Endothelial cell of umbilical vein (primary cell): ENCODE measurements around the gene SARS1. TPM values are rescaled to one million over a fixed set of nuclear protein-coding genes. Genes with fewer than 3 reads are reported as not detected.

Source experiments
- BruUV-seq: library from RNA; stranded (reverse); fragments of 400-500 nt; replicated peaks from 2 replicates; lab custom pipeline; 2021; lab: Mats Ljungman, UMichigan
- CTCF ChIA-PET: fragments of 300-600, 350-600 bp; sonication (Branson Sonifier 250); formaldehyde crosslinking; loops from one replicate; lab custom pipeline; 2021; ENCODE audit warnings: antibody characterized with exemption, inconsistent platforms; lab: Charles Lee
- POLR2A ChIA-PET: fragments of 300-600, 350-600 bp; sonication (Branson Sonifier 250); formaldehyde crosslinking; loops from one replicate; lab custom pipeline; 2021; ENCODE audit warnings: antibody characterized with exemption, inconsistent platforms; lab: Charles Lee
- DNase-seq: peaks from one replicate; pipeline ENCODE4 v3.0.0-alpha.2; 2011; ENCODE audit warnings: low read depth, low spot score
- FAIRE-seq: peaks from 2 replicates; lab custom pipeline; 2011; peaks lifted over from hg19 to GRCh38; lab: Jason Lieb, UNC
- H2AFZ ChIP-seq: 2 replicates; pipeline ENCODE4 v1.6.0; 2012; ENCODE audit warnings: low read depth, low read length, control low read depth, inconsistent platforms
- H3K27ac ChIP-seq: 2 replicates; pipeline ENCODE4 v1.5.1; 2011; ENCODE audit warnings: low read depth, mild to moderate bottlenecking, control low read depth, low read length, moderate library complexity; ENCODE audit not compliant: insufficient read depth
- H3K27me3 ChIP-seq, 2 experiments: 2 replicates each; pipeline versions ENCODE4 v1.6.0 to v1.6.1; 2011; ENCODE audit warnings: low read length in 2 of 2, mixed read lengths in 1 of 2; ENCODE audit not compliant: control insufficient read depth in 2 of 2, insufficient read depth in 2 of 2
- H3K36me3 ChIP-seq, 2 experiments: 2 replicates in 1 of 2; 3 replicates in 1 of 2; pipeline ENCODE4 v1.5.1; 2011; ENCODE audit warnings: low read length in 2 of 2, mild to moderate bottlenecking in 1 of 2, moderate library complexity in 1 of 2; ENCODE audit not compliant: control insufficient read depth in 2 of 2, insufficient read depth in 2 of 2; ENCODE audit errors: extremely low read depth in 1 of 2
- H3K4me1 ChIP-seq: 3 replicates; pipeline ENCODE4 v1.5.1; 2011; ENCODE audit warnings: mild to moderate bottlenecking, low read length; ENCODE audit not compliant: control insufficient read depth, insufficient read depth; ENCODE audit errors: extremely low read depth
- H3K4me2 ChIP-seq: 2 replicates; pipeline ENCODE4 v1.6.1; 2011; ENCODE audit warnings: low read length, control low read depth, mixed read lengths; ENCODE audit not compliant: insufficient read depth
- H3K4me3 ChIP-seq, 3 experiments: fragments of 200-600 bp in 1 of 3; sonication (generic), shearing (Covaris generic) in 1 of 3; replicated peaks in 1 of 3; 2 replicates each; pipeline ENCODE4 v1.5.1; 2011 to 2016; ENCODE audit warnings: control low read depth in 3 of 3, low read length in 3 of 3, mild to moderate bottlenecking in 2 of 3, inconsistent platforms in 1 of 3, low read depth in 1 of 3, moderate library complexity in 1 of 3; ENCODE audit not compliant: insufficient read depth in 1 of 3
- H3K79me2 ChIP-seq: 2 replicates; pipeline ENCODE4 v1.6.0; 2012; ENCODE audit warnings: low read length, inconsistent platforms; ENCODE audit not compliant: control insufficient read depth, insufficient read depth
- H3K9ac ChIP-seq: replicated peaks from 2 replicates; pipeline ENCODE3; 2011; ENCODE audit warnings: low read length, control low read depth; ENCODE audit not compliant: insufficient read depth; ENCODE audit errors: extremely low read depth
- H3K9me1 ChIP-seq: replicated peaks from 3 replicates; pipeline ENCODE4 v1.6.0; 2011; ENCODE audit warnings: mild to moderate bottlenecking, low read length; ENCODE audit not compliant: control insufficient read depth, insufficient read depth; ENCODE audit errors: extremely low read depth
- H3K9me3 ChIP-seq: replicated peaks from 2 replicates; pipeline ENCODE4 v1.5.1; 2012; ENCODE audit warnings: low read length, inconsistent platforms; ENCODE audit not compliant: control insufficient read depth, insufficient read depth
- H4K20me1 ChIP-seq: replicated peaks from 2 replicates; pipeline ENCODE3; 2011; ENCODE audit warnings: mild to moderate bottlenecking, low read length; ENCODE audit not compliant: control insufficient read depth, insufficient read depth; ENCODE audit errors: extremely low read depth
- CTCF ChIP-seq, 2 donors: IDR thresholded peaks; 1 replicate in 1 of 2; 2 replicates in 1 of 2; pipeline ENCODE4 v1.5.1; 2011; ENCODE audit warnings: low read length in 2 of 2, mild to moderate bottlenecking in 2 of 2, moderate library complexity in 2 of 2, control low read depth in 1 of 2, inconsistent platforms in 1 of 2, low read depth in 1 of 2; ENCODE audit not compliant: insufficient read depth in 1 of 2; ENCODE audit errors: extremely low read depth in 1 of 2
- EZH2 ChIP-seq: IDR thresholded peaks from 2 replicates; pipeline ENCODE4 v1.6.1; 2012; ENCODE audit warnings: borderline replicate concordance, low read depth, mild to moderate bottlenecking, moderate library complexity, low read length, inconsistent platforms; ENCODE audit not compliant: severe bottlenecking
- FOS ChIP-seq: IDR thresholded peaks from 2 replicates; pipeline ENCODE4 v1.6.1; 2011; ENCODE audit warnings: mild to moderate bottlenecking, low read length, moderate library complexity, borderline replicate concordance; ENCODE audit not compliant: insufficient read depth
- GATA2 ChIP-seq: IDR thresholded peaks from 2 replicates; pipeline ENCODE4 v1.7.0; 2011; ENCODE audit warnings: low read depth, mild to moderate bottlenecking, moderate library complexity, mixed read lengths, low read length; ENCODE audit not compliant: insufficient read length, insufficient read depth
- JUN ChIP-seq: IDR thresholded peaks from 2 replicates; pipeline ENCODE4 v1.6.1; 2011; ENCODE audit warnings: borderline replicate concordance, low read depth; ENCODE audit not compliant: insufficient read length, insufficient read depth
- MAX ChIP-seq: IDR thresholded peaks from 2 replicates; pipeline ENCODE4 v1.6.1; 2011; ENCODE audit not compliant: insufficient read depth, insufficient read length
- MYC ChIP-seq: IDR thresholded peaks from one replicate; pipeline ENCODE4 v1.6.1; 2011; ENCODE audit warnings: mild to moderate bottlenecking, low read depth, low read length
- POLR2A ChIP-seq: IDR thresholded peaks from 2 replicates; pipeline ENCODE4 v1.6.1; 2012; ENCODE audit warnings: low read depth, mild to moderate bottlenecking, control low read depth, low read length
- POLR2AphosphoS5 ChIP-seq: IDR thresholded peaks from 2 replicates; pipeline ENCODE4 v1.6.1; 2012; ENCODE audit warnings: low read depth, mild to moderate bottlenecking, control low read depth, low read length, moderate library complexity; ENCODE audit not compliant: insufficient read depth
- dilution Hi-C: fragments of 300-500 bp; cut with MboI; formaldehyde crosslinking; loops from one replicate; pipeline ENCODE4 v1.15.0; 2019; ENCODE audit warnings: low sequenced_read_pairs; ENCODE audit not compliant: extremely low pct_ligation_motif_present
- intact Hi-C: fragments of 100-400 bp; cut with micrococcal nuclease; formaldehyde crosslinking; loops from one replicate; pipeline ENCODE4 v1.10.0; 2022
- polyA plus RNA-seq, 4 experiments: library from polyadenylated mRNA; depleted of rRNA in 3 of 4; stranded (reverse) in 3 of 4; unstranded in 1 of 4; fragments of >200 nt; gene quantifications; 2 replicates each; pipeline versions ENCODE4 v1.2.1 to v1.2.3, GENCODE V29; 2011 to 2012; ENCODE audit warnings: missing spikeins in 1 of 4
- total RNA-seq: library from RNA; stranded (reverse); gene quantifications from 2 replicates; pipeline ENCODE4 v1.2.3, GENCODE V29; 2021

SARS1 gene
- total and polyA plus RNA-seq, 2 donors (not counting 3 experiments of a cell fraction or from before 2014, with no cell fraction given), result 110 to 178 TPM

GRCh38 chr1:109261006-109261405 is 47.3 kb downstream of the SARS1 start:
- intact Hi-C loops (no loop called here), dilution Hi-C loops (no loop called here)
- H3K4me3 ChIP-seq, result no peak overlapping the region
- no peak overlapping the region for H2AFZ ChIP-seq
- no peaks in the 10 kb centered on the region for H3K9me1 ChIP-seq
- H3K4me2 ChIP-seq, result no peak overlapping the region
- no peaks in the 10 kb centered on the region for H3K36me3 ChIP-seq
- no peak for DNase-seq
- H3K27me3 ChIP-seq, result no peaks in the 10 kb centered on the region
- POLR2A ChIA-PET, result no interaction called here
- H4K20me1 ChIP-seq, result no peaks in the 10 kb centered on the region
- CTCF ChIA-PET, result interaction anchor here (0.9 to 2.5 kb wide), 3 partner anchors 25 to 139 kb away, joined by 3 to 11 read pairs (median 3); no protein-coding TSS in a partner anchor
- no peak overlapping the region for H3K9ac ChIP-seq
- TF ChIP-seq MAX, result no peak
- TF ChIP-seq POLR2A, result no peak
- TF ChIP-seq EZH2, result no peak
- TF ChIP-seq GATA2, result no peak
- TF ChIP-seq FOS, result no peak
- no peak for TF ChIP-seq MYC
- TF ChIP-seq CTCF (IDR thresholded peaks at IDR 0.05; ENCODE audit: extremely low read depth in 1 of 2, insufficient read depth in 1 of 2, low read depth in 1 of 2, low read length in 2 of 2), result no peak
- TF ChIP-seq POLR2AphosphoS5, result no peak
- no peak for TF ChIP-seq JUN
- no peaks in the 10 kb centered on the region for H3K79me2 ChIP-seq
- no peaks in the 10 kb centered on the region for H3K9me3 ChIP-seq
- no peak overlapping the region for H3K27ac ChIP-seq
- FAIRE-seq, result no peak
- no peaks in the 10 kb centered on the region for H3K4me1 ChIP-seq
- no TSS peak for BruUV-seq
